UCSD-AML1 (cell line): ENCODE measurements around the gene FPGS.
"Not testable (repeated sequence)": the region's sequence is repeated elsewhere in the genome, so short reads cannot be mapped to it uniquely, and the experiment has no call there.

Experiments used
- DNase-seq: peaks from one replicate; lab custom pipeline; 2025; ENCODE audit not compliant: unreplicated experiment; lab: John Stamatoyannopoulos, UW

The FPGS gene

GRCh38 chr9:127770905-127771569 is 31.6 kb upstream of the FPGS start:
- DNase-seq, result peak; percentile 99

DNA sequence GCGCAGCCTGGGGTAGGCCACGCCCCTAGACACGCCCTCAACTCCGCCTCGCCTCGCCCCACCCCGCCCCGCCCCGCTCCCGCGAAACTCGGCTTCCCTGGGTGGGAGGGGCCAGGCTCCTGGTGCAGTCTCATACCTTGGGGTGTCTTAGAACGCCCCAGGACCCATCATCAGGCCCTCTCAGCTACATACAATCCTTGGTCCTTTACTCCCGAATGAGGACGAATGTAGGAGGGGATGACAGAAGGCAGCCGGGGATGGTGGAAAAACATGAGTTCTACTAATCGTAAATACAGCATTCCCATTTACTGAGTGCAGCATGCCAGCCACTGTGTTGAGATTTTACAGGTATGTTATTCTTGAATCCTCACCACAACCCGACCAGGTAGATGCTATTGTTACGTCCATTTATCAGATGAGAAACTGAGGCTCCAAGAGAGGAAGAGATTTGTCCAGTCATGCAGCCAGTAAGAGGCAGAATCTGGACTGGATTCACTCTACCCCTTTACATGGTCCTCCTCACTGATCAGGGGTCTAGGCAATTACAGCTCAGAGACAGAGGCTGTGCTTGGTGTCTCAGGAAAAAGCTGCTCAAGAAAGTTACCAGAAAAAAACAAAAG is 31.0 kb upstream of the FPGS start:
- no peak for DNase-seq

DNA sequence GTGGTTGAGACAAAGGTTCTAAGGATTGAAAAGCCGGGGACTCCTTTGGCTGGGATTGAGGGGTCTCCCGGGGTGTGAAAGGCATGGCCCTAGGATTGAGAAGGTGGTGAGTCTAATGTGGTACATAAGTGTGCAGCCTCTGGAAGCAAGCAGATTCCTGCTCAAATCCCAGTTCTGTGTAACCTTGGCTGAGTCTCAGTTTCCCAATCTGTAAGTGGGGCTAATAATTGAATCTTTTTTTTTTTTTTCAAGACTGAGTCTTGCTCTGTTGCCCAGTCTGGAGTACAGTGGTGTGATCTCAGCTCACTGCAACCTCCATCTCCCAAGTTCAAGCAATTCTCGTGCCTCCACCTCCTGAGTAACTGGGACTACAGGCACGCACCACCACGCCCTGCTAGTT is 30.1 kb upstream of the FPGS start:
- DNase-seq, result no peak

DNA sequence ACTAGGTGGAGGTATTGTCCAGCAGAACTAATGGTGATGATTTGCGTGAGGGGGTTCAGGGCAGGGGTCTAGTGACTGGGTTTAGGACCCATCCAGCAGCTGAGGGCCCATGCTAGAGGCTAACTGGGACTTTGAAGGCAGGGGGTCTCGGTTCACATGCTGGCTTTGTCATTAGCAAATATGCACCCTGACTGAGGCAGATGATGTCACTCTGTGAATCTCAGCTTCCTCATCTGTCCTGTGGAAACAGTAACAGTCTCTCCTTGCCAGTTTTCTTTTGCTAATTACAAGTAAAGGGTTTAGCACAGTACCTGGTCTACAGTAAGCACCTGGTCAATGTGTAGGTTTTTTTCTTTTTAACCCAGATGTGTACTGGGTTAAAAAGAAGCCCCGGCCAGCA is 29.4 kb upstream of the FPGS start:
- no peak for DNase-seq

DNA sequence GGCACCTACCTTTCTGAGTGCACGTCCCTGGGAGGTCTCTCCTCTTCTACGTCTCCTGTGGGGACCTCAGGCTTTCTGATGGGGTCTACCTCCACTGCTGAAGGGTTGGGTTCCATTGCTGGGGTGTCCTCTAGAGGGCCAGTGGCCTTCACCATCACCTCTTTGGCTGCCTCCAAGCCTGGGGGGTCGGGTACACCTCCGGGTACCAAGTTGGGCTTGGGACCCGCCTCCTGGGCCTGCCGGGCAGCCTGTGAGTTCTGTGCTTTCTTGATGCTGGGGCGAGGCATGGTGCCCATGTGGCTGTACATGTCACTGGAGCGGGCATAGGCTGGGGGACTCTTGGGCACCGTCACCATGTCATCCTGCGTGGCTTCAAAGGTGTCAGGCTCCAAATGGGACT is 28.7 kb upstream of the FPGS start:
- no peak for DNase-seq

GRCh38 chr9:127776195-127776923 is 26.3 kb upstream of the FPGS start:
- peak; percentile 79 for DNase-seq

DNA sequence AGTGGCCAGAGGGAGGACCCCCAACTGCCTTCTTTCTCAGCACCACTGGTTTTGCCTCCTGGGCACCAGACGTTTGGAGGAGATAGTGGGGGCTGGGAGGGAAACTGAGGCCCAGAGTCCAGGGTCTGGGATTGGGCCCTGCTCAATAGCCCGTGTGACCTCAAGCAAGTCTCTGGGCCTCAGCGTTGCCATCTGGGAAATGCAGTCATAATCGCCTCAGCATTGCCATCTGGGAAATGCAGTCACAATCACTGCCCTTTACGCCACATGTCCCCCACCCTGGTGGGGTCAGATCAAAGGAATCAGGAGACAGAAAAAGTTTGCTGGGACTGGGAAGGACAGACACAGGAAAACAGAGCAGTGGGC is 25.8 kb upstream of the FPGS start:
- no peak for DNase-seq

- no peak for DNase-seq
Observed at GRCh38 chr9:127777368-127777980, 25.2 kb upstream of the FPGS start.

- DNase-seq, result peak; percentile 85
Observed at GRCh38 chr9:127778280-127779135, 24.2 kb upstream of the FPGS start, which contains the start of gene SH2D3C. TSS of gene SH2D3C (minus strand) at chr9:127778666. CDS start at chr9:127778627, 39 bp downstream.

DNA sequence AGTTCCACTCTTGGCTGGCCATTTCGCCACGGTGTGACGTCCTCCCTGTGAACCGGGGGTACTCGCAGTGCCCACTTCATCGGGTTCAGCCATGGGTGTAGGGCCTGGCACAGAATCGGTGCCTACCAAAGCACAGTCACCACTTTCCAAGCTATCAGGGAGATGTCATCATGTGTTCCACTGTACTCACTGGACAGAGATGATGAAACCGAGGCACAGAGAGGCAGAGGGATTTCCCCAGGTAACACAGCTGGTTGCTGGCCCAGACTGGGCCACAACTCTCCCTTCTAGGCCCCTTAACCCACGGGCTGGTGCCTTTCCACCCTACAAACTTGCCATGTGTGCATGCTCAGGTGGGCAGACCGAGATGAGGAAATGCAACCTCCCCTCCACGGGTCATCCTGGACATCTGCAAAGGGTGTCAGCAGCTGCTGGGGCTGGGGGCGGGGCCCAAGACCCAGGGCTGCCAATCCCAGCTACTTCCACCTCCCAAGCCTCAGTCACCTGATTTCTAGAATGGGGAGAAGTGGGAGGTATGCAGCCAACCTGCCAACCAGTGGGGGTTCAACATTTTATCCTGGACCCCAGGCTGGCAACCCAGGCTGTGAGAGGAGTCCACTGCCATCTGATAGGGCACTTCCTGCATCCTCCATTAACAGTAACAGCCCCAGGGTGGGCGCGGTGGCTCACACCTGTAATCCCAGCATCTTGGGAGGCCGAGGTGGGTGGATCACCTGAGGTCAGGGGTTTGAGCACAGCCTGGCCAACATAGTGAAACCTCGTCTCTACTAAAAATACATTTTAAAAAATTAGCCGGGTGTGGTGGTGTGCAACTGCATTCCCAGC is 23.3 kb upstream of the FPGS start:
- peak; percentile 54 for DNase-seq

DNA sequence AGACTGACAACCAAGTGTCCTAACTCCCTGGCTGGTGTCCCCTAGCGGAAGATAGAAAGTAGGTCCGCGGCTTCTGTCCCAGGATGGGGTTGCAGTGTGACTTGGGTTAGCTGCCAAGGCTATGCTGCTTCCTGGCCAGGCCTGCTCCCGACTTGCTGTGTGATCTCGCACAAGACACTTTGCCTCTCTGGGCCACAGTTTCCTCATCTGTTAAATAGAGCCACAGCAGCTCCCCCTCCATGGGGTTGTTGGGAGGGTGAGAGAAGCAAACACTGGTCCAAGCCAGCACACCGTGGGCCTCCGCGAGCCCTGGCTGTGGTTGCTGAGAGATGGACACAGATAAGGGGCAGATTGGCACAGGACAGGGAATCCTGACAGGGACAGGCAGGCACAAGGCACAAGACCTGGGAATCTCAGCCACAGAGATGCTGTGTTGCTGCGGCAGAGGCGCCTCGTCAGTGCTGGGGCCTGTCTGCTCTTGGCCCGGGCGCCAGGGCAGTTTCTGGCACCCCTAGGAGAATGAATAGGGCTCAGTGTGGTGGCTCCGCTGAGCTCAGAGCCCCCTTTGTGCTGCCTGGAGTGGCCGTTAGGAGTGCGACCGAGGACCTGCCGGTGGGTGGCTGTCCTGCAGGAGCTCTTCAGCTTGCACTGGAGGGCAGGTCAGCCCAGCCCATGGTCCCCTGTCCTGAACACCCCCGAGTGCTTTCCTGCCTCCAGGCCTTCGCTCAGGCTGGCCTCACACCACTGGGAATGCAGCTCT is 22.4 kb upstream of the FPGS start:
- no peak for DNase-seq

DNA sequence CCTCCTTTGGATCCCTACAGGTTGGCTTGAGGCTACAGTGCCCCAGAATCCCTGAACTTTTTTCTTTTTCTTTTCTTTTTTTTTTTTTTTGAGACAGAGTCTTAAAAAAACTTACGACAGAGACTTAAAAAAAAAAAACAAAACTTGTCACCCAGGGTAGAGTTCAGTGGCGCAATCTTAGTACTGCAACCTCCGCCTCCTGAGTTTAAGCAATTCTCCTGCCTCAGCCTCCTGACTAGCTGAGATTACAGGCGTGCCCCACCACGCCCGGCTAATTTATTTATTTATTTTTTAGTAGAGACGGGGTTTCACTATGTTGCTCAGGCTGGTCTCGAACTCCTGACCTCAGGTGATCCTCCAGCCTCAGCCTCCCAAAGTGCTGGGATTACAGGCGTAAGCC is 21.8 kb upstream of the FPGS start:
- DNase-seq, result not testable (repeated sequence)

DNA sequence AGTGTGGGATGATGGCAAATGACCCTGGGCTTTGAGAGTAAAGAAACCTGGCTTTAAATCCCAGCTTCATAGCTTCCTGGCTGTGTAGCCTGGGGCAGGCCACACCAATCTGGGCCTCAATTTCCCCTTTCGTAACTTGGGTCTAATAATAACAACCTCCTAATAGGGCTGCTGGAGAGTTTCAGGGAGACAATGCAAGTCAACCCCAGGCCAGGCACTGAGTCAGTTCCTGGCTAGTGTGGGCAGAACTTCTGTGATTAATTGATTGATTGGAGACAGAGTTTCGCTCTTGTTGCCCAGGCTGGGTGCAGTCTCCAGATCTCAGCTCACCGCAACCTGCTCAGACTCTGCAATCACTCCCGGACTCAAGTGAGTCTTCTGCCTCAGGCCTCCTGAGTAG is 20.9 kb upstream of the FPGS start:
- DNase-seq, result no peak

DNA sequence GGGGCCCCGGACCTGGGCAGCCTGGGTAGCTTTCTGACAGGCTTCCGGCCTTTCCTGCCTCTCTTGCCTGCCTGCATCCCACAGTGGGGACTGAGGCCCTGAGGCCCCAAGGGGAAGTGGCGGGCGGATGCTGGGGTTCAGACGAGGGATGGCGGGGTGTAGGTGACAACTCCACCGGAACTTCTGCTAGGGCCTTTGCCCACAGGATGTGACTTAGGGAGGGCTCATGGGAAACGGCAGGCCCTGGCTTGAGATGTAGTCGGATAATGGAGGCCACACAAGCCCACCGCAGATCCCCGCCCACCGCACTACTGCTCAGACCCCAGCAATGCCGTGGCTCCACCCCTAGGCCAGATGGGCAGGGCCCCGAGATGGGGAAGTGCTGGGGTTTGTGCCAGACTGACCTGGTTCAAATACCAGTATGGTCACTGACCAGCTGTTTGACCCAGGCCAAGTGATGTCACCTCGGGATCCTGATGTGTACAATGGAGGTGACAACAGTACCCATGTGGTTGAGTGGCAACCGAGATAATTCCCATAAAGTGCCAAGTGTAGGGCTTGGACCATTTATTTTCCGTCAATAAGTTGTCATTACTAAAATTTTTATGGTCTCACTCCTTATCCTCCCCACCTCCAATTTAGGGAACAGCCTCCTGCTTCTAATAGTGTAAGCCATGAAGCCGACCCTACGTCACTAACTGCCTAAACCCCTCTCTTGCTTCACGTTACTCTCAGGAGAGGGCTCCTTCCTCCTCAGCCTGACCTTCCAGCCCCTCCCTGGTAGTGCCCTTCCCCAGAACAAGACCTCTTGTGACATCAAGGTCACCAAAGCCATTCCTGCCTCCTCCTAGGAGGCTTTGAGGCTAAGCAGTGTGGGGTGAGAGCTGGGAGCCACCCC is 19.3 kb upstream of the FPGS start:
- DNase-seq, result peak; percentile 98

GRCh38 chr9:127785023-127785932 is 17.4 kb upstream of the FPGS start:
- DNase-seq, result peak; percentile 89

DNA sequence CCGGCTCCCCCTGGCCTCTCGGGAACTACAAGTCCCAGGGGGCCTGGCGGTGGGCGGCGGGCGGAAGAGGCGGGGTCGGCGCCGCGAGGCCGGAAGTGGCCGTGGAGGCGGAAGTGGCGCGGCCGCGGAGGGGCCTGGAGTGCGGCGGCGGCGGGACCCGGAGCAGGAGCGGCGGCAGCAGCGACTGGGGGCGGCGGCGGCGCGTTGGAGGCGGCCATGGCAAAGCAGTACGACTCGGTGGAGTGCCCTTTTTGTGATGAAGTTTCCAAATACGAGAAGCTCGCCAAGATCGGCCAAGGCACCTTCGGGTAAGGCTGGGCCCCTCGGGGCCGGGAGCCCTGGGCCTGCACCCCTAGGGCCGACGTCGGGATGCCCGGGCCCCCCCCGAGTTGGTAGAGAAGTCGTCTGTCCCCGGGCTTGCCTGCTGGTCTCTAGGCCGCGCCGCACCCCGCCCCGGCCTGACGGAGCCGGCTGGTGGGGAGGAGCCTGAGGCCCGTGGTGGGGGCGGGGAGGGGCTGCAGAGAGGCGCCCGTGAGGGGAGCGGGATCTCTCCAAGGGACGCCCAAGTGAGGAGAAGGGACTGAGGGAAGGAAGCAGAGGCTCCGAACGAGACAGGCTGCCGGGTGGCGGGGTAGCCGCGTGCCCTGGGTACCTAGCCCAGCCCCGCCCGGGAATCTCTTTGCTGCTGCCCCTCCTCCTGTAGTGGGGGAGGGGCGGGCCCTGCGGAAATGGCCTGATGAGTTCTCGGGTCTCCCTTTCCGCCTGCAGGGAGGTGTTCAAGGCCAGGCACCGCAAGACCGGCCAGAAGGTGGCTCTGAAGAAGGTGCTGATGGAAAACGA is 16.5 kb upstream of the FPGS start, which contains the start of gene CDK9:
CDK9 (plus strand) TSS at position 102 of the 840 bp plus-strand sequence; CDS start at position 217, 115 bp downstream.
- DNase-seq, result peak; percentile 91
